HepG2 (cell line): ENCODE data around the gene COASY. TPM values are rescaled to one million over a fixed set of nuclear protein-coding genes. Genes with fewer than 3 reads are reported as not detected.

Experiments used
- ATAC-seq: fragments of 200-7000 bp; cut with Tn5 transposase; 3 replicates; pipeline ENCODE4 v1.9.1; 2020; ENCODE audit warnings: mild to moderate bottlenecking, moderate library complexity
- BruUV-seq: library from RNA; stranded (reverse); fragments of 400-500 nt; replicated peaks from 2 replicates; lab custom pipeline; 2021; lab: Mats Ljungman, UMichigan
- CTCF ChIA-PET: fragments of 300-600 bp; formaldehyde crosslinking; extraction: SDS; loops from one replicate; lab custom pipeline; 2021; ENCODE audit warnings: low total read pairs, inconsistent platforms, low intra/inter-chr PET ratio; lab: Yijun Ruan, JAX
- POLR2A ChIA-PET: fragments of 350-600 bp; sonication (Branson Sonifier 250); formaldehyde crosslinking; loops from one replicate; lab custom pipeline; 2020; ENCODE audit warnings: antibody characterized with exemption, inconsistent platforms; lab: Yijun Ruan, JAX
- DNase-seq: peaks from one replicate; pipeline ENCODE4 v3.0.0-alpha.2; 2015; ENCODE audit warnings: low spot score
- FAIRE-seq: peaks from 3 replicates; lab custom pipeline; 2011; peaks lifted over from hg19 to GRCh38; lab: Jason Lieb, UNC
- H2AFZ ChIP-seq: one replicate; pipeline ENCODE4 v1.6.1; 2011; ENCODE audit warnings: low read length, inconsistent platforms
- H3K27ac ChIP-seq: fragments of 300-600 bp; 3 replicates; pipeline ENCODE4 v1.8.0; 2011; ENCODE audit warnings: mixed run types, mild to moderate bottlenecking, mixed read lengths, low read length, inconsistent platforms; ENCODE audit not compliant: insufficient read depth; ENCODE audit errors: extremely low read length
- H3K27me3 ChIP-seq, 2 experiments: fragments of 200-600 bp in 1 of 2; 2 replicates in 1 of 2; 3 replicates in 1 of 2; pipeline versions ENCODE4 v1.6.0 to v1.8.0; 2011; ENCODE audit warnings: low read length in 2 of 2, mild to moderate bottlenecking in 2 of 2, moderate library complexity in 2 of 2, inconsistent platforms in 1 of 2; ENCODE audit not compliant: insufficient read depth in 2 of 2, control insufficient read depth in 1 of 2
- H3K36me3 ChIP-seq, 2 experiments: fragments of 200-600 bp in 1 of 2; replicated peaks in 1 of 2; 2 replicates in 1 of 2; 3 replicates in 1 of 2; pipeline versions ENCODE4 v1.5.1 to v1.8.0; 2011; ENCODE audit warnings: low read length in 2 of 2, inconsistent platforms in 1 of 2; ENCODE audit not compliant: insufficient read depth in 2 of 2, control insufficient read depth in 1 of 2
- H3K4me1 ChIP-seq: 2 replicates; pipeline ENCODE4 v1.5.1; 2012; ENCODE audit warnings: low read length, inconsistent platforms; ENCODE audit not compliant: insufficient read depth
- H3K4me2 ChIP-seq: 2 replicates; pipeline ENCODE4 v1.6.0; 2011; ENCODE audit warnings: low read depth, low read length, inconsistent platforms
- H3K4me3 ChIP-seq, 3 experiments: fragments of 200-600 bp in 1 of 3; sonication (generic), shearing (Covaris generic) in 1 of 3; replicated peaks in 1 of 3; 2 replicates each; pipeline ENCODE4 v1.5.1; 2011 to 2016; ENCODE audit warnings: low read length in 3 of 3, inconsistent platforms in 2 of 3, low read depth in 2 of 3, mild to moderate bottlenecking in 2 of 3, control low read depth in 1 of 3, mixed read lengths in 1 of 3; ENCODE audit not compliant: insufficient read depth in 1 of 3
- H3K79me2 ChIP-seq: one replicate; pipeline ENCODE4 v1.6.1; 2011; ENCODE audit warnings: low read length, inconsistent platforms; ENCODE audit not compliant: insufficient read depth
- H3K9ac ChIP-seq: 2 replicates; pipeline ENCODE4 v1.6.0; 2011; ENCODE audit warnings: mild to moderate bottlenecking, low read depth, low read length, inconsistent platforms; ENCODE audit not compliant: insufficient read depth
- H3K9me3 ChIP-seq: 2 replicates; pipeline ENCODE4 v1.5.1; 2012; ENCODE audit warnings: mild to moderate bottlenecking, low read length
- H4K20me1 ChIP-seq: 2 replicates; pipeline ENCODE4 v1.6.0; 2011; ENCODE audit warnings: inconsistent platforms, mild to moderate bottlenecking, low read length, moderate library complexity; ENCODE audit not compliant: insufficient read depth
- AGO2 ChIP-seq: fragments of 200-400 bp; formaldehyde crosslinking; optimal IDR thresholded peaks from 2 replicates; pipeline ENCODE3; 2017; ENCODE audit warnings: mild to moderate bottlenecking, low read depth, low read length, moderate library complexity
- MTA1 ChIP-seq: sonication (generic); formaldehyde crosslinking; IDR thresholded peaks from 2 replicates; pipeline ENCODE4 v1.4.0; 2020; ENCODE audit warnings: missing genetic modification reagents, mild to moderate bottlenecking, borderline replicate concordance
- POLR2A ChIP-seq, 2 experiments: IDR thresholded peaks; 2 replicates each; pipeline ENCODE4 v1.6.1; 2011; ENCODE audit warnings: low read depth in 2 of 2, low read length in 2 of 2, mild to moderate bottlenecking in 1 of 2, moderate library complexity in 1 of 2; ENCODE audit not compliant: insufficient read depth in 1 of 2
- ZNF614 ChIP-seq: IDR thresholded peaks from 2 replicates; pipeline ENCODE4 v1.6.1; 2018; ENCODE audit warnings: missing biosample characterization, missing genetic modification reagents, inconsistent platforms, borderline replicate concordance
- ZNF790 ChIP-seq: sonication (generic); formaldehyde crosslinking; IDR thresholded peaks from 2 replicates; pipeline ENCODE4 v1.8.0; 2022; ENCODE audit warnings: missing genetic modification reagents, mild to moderate bottlenecking, borderline replicate concordance
- WGBS: methylation state at CpG from one replicate; pipeline ENCODE4 v1.1.6; 2017; ENCODE audit warnings: low lambda C conversion rate; 5-methylcytosine and 5-hydroxymethylcytosine counted together
- in situ Hi-C: cut with HindIII; loops from 2 replicates; pipeline ENCODE4 v1.10.0; 2017; ENCODE audit warnings: low pct_unique_long_range_greater_than_20kb; ENCODE audit not compliant: extremely low pct_ligation_motif_present
- intact Hi-C: fragments of 100-400 bp; cut with micrococcal nuclease; formaldehyde crosslinking; loops from one replicate; pipeline ENCODE4 v1.10.0; 2022; ENCODE audit not compliant: unreplicated experiment
- polyA plus RNA-seq, 8 experiments: library from polyadenylated mRNA; depleted of rRNA in 3 of 8; stranded (reverse) in 7 of 8; unstranded in 1 of 8; fragments of >200 nt; fragmentation: Illumina TruSeq in 4 of 8; extraction: Trizol in 4 of 8; gene quantifications; 2 replicates each; pipeline versions ENCODE4 v1.2.1 to v1.2.3, GENCODE V29; 2011 to 2016; ENCODE audit warnings: low read depth in 4 of 8, missing spikeins in 1 of 8, mixed read lengths in 1 of 8; ENCODE audit not compliant: insufficient read depth in 1 of 8
- total RNA-seq, 5 experiments: library from RNA; depleted of rRNA; stranded (reverse); fragments of >200 nt; fragmentation: Illumina TruSeq; extraction: Trizol; gene quantifications; 2 replicates each; pipeline ENCODE4 v1.2.3, GENCODE V29; 2016; ENCODE audit warnings: low read depth in 1 of 5
- TF ChIP-seq, protein P1 (sequence below): sonication (generic); formaldehyde crosslinking; IDR thresholded peaks from 2 replicates; pipeline ENCODE4 v1.4.0; 2020; ENCODE audit warnings: mild to moderate bottlenecking, missing genetic modification reagents
- TF ChIP-seq, protein P2 (sequence below): sonication (generic); formaldehyde crosslinking; IDR thresholded peaks from 2 replicates; pipeline ENCODE4 v1.5.0; 2020; ENCODE audit warnings: missing genetic modification reagents, mild to moderate bottlenecking, borderline replicate concordance

COASY gene
- total and polyA plus RNA-seq, 2 of the 13 experiments (the other 11 are each of a cell fraction or from before 2014, with no cell fraction given) = 90.7 to 125 TPM

DNA sequence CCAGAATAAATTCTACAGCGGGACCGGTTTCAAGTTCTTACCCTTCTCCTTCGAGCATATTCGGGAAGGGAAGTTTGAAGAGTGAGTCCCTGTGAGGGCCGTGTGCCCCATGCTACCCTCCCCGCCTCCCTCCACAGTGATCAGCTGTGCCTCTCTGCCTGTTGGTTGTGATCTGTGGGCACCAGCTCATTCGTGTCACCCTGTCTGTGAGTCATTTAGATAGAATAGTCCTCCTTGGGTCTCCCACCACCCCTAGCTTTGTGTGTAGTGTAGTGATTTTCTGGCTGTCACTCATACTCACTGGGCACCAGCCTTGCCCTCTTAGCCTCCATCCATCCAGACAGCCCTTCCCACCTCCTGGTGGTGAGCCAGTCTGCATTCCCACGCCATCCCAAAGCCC is 40.9 kb upstream of the COASY start:
- FAIRE-seq (no peak), ATAC-seq (no peak), DNase-seq (no peak)
- no peaks in the 10 kb centered on the region for H3K79me2 ChIP-seq
- intact Hi-C loops (no loop called here), in situ Hi-C loops (loop anchor here (5.0 kb wide), 1 partner anchor 199 kb away; no protein-coding TSS in a partner anchor)
- ChIA-PET POLR2A (interaction anchor here (1.4 to 4.3 kb wide), 12 partner anchors 10 to 209 kb away, joined by 3 to 52 read pairs (median 9); partner anchors contain the start of genes CAVIN1, NAGLU and STAT3), CTCF (no interaction called here)
- WGBS = 91% methylated on average over 8 of the region's 8 CpGs
- no peaks in the 10 kb centered on the region for H3K9me3 ChIP-seq
- peak overlapping the region; percentile 70 for H3K27ac ChIP-seq
- H3K36me3 ChIP-seq = peaks cover 9 to 10% of the 10 kb centered on the region in 2 experiments; a peak in 4 of 5 replicates
- H4K20me1 ChIP-seq = no peaks in the 10 kb centered on the region
- H3K4me3 ChIP-seq = no peak overlapping the region
- no TSS peak for BruUV-seq
- 0 out of 2 replicates have a peak overlapping the region, but pooled peaks have one; percentile 53 for H3K4me2 ChIP-seq
- H3K4me1 ChIP-seq = peaks cover 81% of the 10 kb centered on the region
- TF ChIP-seq ZNF790 (CRISPR knock-in tag) = 0 out of 2 replicates have a peak, but pooled peaks have one; percentile 1
- TF ChIP-seq ZNF614 = no peak
- TF ChIP-seq POLR2A (IDR thresholded peaks at IDR 0.05; ENCODE audit: insufficient read depth in 1 of 2, low read depth in 2 of 2, low read length in 2 of 2) = peak in 1 of 2 experiments; percentile 16; a peak in 1 of 4 replicates
- no peaks in the 10 kb centered on the region for H3K27me3 ChIP-seq
- no peak overlapping the region for H2AFZ ChIP-seq
- peak overlapping the region; percentile 7; the same call in 1 of the 2 replicates for H3K9ac ChIP-seq

DNA sequence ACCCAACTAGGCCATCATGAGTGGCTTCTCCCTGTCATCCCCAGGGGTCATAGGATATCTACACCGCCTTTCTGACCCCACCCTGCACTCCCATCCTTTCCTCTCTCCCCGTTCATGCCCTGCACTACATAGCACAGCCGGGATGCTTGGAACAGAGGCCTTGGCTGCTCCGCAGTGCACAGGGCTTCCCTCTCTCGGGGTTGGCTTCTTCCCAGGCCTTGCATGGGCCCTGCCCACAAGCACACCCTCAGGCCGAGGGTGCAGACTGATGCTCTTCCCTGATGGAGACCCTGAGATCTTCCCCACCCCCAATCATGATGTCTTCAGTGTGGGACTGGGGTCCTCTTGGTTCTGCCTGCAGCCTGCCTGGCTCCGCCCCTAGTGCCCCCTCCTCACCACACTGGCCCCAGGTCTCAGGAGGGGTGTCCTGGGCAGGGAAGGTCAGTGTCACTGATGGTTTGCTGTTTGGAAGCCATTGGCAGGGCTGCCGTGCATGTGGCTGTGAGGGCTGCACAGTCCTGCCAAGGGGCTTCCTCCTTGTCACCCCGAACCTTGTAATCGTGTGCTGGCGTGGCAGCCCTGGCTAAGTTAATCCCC is 40.2 kb upstream of the COASY start:
- POLR2A ChIA-PET = interaction anchor here (1.0 to 4.3 kb wide), 11 partner anchors 9 to 210 kb away, joined by 3 to 52 read pairs (median 8); partner anchors contain the start of genes CAVIN1, NAGLU and STAT3
- H3K79me2 ChIP-seq = no peaks in the 10 kb centered on the region
- CTCF ChIA-PET = no interaction called here

More for the DNA sequence above, 40.2 kb upstream of the COASY start:
- H3K9ac ChIP-seq = no peak overlapping the region
- H3K4me3 ChIP-seq = no peak overlapping the region
- in situ Hi-C loops = loop anchor here (5.0 kb wide), 1 partner anchor 199 kb away; no protein-coding TSS in a partner anchor
- WGBS = 94% methylated on average over 10 of the region's 11 CpGs
- H3K4me2 ChIP-seq = no peak overlapping the region
- DNase-seq (no peak), ATAC-seq (no peak), FAIRE-seq (no peak)
- TF ChIP-seq, protein P1, sequence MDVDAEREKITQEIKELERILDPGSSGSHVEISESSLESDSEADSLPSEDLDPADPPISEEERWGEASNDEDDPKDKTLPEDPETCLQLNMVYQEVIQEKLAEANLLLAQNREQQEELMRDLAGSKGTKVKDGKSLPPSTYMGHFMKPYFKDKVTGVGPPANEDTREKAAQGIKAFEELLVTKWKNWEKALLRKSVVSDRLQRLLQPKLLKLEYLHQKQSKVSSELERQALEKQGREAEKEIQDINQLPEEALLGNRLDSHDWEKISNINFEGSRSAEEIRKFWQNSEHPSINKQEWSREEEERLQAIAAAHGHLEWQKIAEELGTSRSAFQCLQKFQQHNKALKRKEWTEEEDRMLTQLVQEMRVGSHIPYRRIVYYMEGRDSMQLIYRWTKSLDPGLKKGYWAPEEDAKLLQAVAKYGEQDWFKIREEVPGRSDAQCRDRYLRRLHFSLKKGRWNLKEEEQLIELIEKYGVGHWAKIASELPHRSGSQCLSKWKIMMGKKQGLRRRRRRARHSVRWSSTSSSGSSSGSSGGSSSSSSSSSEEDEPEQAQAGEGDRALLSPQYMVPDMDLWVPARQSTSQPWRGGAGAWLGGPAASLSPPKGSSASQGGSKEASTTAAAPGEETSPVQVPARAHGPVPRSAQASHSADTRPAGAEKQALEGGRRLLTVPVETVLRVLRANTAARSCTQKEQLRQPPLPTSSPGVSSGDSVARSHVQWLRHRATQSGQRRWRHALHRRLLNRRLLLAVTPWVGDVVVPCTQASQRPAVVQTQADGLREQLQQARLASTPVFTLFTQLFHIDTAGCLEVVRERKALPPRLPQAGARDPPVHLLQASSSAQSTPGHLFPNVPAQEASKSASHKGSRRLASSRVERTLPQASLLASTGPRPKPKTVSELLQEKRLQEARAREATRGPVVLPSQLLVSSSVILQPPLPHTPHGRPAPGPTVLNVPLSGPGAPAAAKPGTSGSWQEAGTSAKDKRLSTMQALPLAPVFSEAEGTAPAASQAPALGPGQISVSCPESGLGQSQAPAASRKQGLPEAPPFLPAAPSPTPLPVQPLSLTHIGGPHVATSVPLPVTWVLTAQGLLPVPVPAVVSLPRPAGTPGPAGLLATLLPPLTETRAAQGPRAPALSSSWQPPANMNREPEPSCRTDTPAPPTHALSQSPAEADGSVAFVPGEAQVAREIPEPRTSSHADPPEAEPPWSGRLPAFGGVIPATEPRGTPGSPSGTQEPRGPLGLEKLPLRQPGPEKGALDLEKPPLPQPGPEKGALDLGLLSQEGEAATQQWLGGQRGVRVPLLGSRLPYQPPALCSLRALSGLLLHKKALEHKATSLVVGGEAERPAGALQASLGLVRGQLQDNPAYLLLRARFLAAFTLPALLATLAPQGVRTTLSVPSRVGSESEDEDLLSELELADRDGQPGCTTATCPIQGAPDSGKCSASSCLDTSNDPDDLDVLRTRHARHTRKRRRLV = 0 out of 2 replicates have a peak, but pooled peaks have one; percentile 20
- TF ChIP-seq MTA1 (CRISPR knock-in tag) (no peak), AGO2 (peak; percentile 48)
- TF ChIP-seq, protein P2, sequence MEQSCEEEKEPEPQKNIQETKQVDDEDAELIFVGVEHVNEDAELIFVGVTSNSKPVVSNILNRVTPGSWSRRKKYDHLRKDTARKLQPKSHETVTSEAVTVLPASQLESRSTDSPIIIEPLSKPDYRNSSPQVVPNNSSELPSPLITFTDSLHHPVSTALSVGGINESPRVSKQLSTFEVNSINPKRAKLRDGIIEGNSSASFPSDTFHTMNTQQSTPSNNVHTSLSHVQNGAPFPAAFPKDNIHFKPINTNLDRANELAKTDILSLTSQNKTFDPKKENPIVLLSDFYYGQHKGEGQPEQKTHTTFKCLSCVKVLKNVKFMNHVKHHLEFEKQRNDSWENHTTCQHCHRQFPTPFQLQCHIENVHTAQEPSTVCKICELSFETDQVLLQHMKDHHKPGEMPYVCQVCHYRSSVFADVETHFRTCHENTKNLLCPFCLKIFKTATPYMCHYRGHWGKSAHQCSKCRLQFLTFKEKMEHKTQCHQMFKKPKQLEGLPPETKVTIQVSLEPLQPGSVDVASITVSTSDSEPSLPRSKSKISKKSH = peak; percentile 10; the same call in 1 of the 2 replicates
- no peaks in the 10 kb centered on the region for H3K9me3 ChIP-seq
- H3K36me3 ChIP-seq = peaks cover 6 to 7% of the 10 kb centered on the region in 2 experiments; a peak in 4 of 5 replicates
- H3K4me1 ChIP-seq = peaks cover 88% of the 10 kb centered on the region
- no peaks in the 10 kb centered on the region for H3K27me3 ChIP-seq
- H4K20me1 ChIP-seq = no peaks in the 10 kb centered on the region
- peak overlapping the region; percentile 71 for H3K27ac ChIP-seq
- intact Hi-C loops = no loop called here
- no TSS peak for BruUV-seq
- H2AFZ ChIP-seq = no peak overlapping the region
